HUDEP-2 (cell line): ENCODE results near the gene GRK5.

Experiments used
- DNase-seq, 76 experiments: peaks; one replicate each; lab custom pipeline; 2025; ENCODE audit not compliant: unreplicated experiment in 76 of 76; lab: John Stamatoyannopoulos, UW

The GRK5 gene

GRCh38 chr10:119394657-119395279 lies 187.4 kb downstream of the GRK5 start:
- no peak for DNase-seq

- no peak for DNase-seq
Observed at GRCh38 chr10:119395280-119396007, 188.1 kb downstream of the GRK5 start.

GRCh38 chr10:119396008-119396708 lies 188.8 kb downstream of the GRK5 start:
- DNase-seq, result no peak

- no peak for DNase-seq
Observed at GRCh38 chr10:119396709-119397071, 189.3 kb downstream of the GRK5 start.

GRCh38 chr10:119397416-119397815 lies 190.0 kb downstream of the GRK5 start:
- DNase-seq, result no peak

GRCh38 chr10:119398996-119399395 lies 191.6 kb downstream of the GRK5 start:
- DNase-seq, result no peak

- DNase-seq, result no peak
Observed at GRCh38 chr10:119399466-119399865, 192.1 kb downstream of the GRK5 start.

GRCh38 chr10:119401671-119402395 lies 194.5 kb downstream of the GRK5 start:
- no peak for DNase-seq

- DNase-seq, result no peak
Observed at GRCh38 chr10:119403921-119404320, 196.6 kb downstream of the GRK5 start.

- no peak for DNase-seq
Observed at GRCh38 chr10:119404719-119405519, 197.5 kb downstream of the GRK5 start.

- no peak for DNase-seq
Observed at GRCh38 chr10:119405520-119405807, 198.1 kb downstream of the GRK5 start.

GRCh38 chr10:119406137-119406536 lies 198.8 kb downstream of the GRK5 start:
- DNase-seq, result no peak

- no peak for DNase-seq
Observed at GRCh38 chr10:119406601-119407253, 199.4 kb downstream of the GRK5 start.

- DNase-seq, result no peak
Observed at GRCh38 chr10:119407254-119407777, 199.9 kb downstream of the GRK5 start.

- no peak for DNase-seq
Observed at GRCh38 chr10:119408072-119408471, 200.7 kb downstream of the GRK5 start.

- DNase-seq, result no peak
Observed at GRCh38 chr10:119408969-119409371, 201.6 kb downstream of the GRK5 start.

GRCh38 chr10:119409385-119409784 lies 202.0 kb downstream of the GRK5 start:
- DNase-seq, result no peak

- DNase-seq, result no peak
Observed at GRCh38 chr10:119409906-119410305, 202.5 kb downstream of the GRK5 start.

GRCh38 chr10:119410361-119411116 lies 203.2 kb downstream of the GRK5 start:
- no peak for DNase-seq
